ENCODE results near the gene CCNY. TPM values are rescaled to one million over a fixed set of nuclear protein-coding genes. Genes with fewer than 3 reads are reported as not detected.

The CCNY gene
- total RNA-seq, 1 donor from 2014 or later, result 27.2 TPM

DNA sequence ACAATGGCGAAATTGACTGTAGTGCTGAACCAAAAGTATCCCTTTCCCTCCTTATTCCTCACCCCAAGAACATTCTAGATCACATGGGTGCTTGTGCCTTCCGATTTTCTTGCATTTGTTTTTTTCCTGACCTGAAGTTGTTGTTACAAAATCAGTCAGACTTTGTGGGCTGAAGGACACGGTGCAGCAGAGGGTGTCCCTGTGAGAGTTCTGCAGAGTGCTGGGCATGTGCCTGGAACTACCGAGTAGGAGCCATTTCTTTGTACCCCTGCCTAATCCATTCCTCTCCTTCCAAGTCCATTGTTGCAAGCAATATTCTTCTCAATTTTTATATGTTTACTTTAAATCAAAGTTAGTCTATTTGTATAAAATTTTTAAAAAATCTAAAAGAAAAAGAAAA is 233.5 kb downstream of the CCNY start:
- DNase-seq (ENCODE audit: low read depth), result no peak
- no peak for TF ChIP-seq CTCF (conservative IDR thresholded peaks at IDR 0.05; ENCODE audit: low read depth, low read length)
- H3K4me3 ChIP-seq (ENCODE audit: low read depth, low read length), result no peak overlapping the region

DNA sequence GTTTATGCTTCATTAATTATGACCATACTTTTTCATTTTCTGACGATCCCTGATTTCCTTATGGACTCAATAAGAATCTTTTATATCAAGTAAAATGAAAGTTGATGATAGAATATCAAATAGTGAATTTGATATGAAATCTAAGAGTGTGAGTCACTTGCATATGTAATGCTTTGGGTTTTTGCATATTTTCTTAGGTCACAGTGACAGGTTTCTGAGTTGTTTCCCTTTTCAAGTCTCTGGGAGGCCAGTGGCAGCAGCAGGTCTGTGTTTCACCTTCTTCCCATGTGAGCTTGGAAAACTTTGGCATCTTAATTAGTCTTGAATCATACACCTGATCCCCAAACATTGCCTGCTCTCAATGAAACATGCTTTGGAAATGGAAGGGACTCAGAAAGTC is 234.1 kb downstream of the CCNY start:
- no peak for TF ChIP-seq CTCF (conservative IDR thresholded peaks at IDR 0.05; ENCODE audit: low read depth, low read length)
- no peak overlapping the region for H3K4me3 ChIP-seq (ENCODE audit: low read depth, low read length)
- no peak for DNase-seq (ENCODE audit: low read depth)

- H3K4me3 ChIP-seq (ENCODE audit: low read depth, low read length), result no peak overlapping the region
- no peak for TF ChIP-seq CTCF (conservative IDR thresholded peaks at IDR 0.05; ENCODE audit: low read depth, low read length)
- no peak for DNase-seq (ENCODE audit: low read depth)
These were observed 236.3 kb downstream of the CCNY start for GRCh38 chr10:35572583-35572982.

DNA sequence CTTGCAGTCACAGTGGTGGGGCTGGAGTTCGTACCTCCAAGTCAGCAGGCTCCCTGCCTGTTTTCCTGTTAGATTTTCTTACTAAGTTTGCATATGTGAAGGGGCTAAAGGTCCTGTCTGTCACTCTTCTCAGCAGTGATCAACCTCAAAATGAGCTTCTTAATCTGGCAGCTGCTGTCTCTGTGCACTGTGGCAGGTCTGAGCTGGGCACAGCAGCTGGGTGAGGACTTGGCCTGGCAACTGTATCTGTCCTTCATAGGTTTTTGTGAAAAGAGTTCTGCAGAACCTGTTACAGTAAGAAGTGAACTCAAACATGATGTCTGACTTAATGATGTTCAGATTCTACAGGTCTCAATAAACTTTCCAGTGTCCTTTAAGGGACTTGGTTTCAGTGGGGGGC is 237.5 kb downstream of the CCNY start:
- no peak overlapping the region for H3K4me3 ChIP-seq (ENCODE audit: low read depth, low read length)
- no peak for TF ChIP-seq CTCF (conservative IDR thresholded peaks at IDR 0.05; ENCODE audit: low read depth, low read length)
- DNase-seq (ENCODE audit: low read depth), result no peak

- no peak for DNase-seq (ENCODE audit: low read depth)
- H3K4me3 ChIP-seq (ENCODE audit: low read depth, low read length), result no peak overlapping the region
- TF ChIP-seq CTCF (conservative IDR thresholded peaks at IDR 0.05; ENCODE audit: low read depth, low read length), result peak; percentile 38
These were observed 238.6 kb downstream of the CCNY start for GRCh38 chr10:35574924-35575352.

DNA sequence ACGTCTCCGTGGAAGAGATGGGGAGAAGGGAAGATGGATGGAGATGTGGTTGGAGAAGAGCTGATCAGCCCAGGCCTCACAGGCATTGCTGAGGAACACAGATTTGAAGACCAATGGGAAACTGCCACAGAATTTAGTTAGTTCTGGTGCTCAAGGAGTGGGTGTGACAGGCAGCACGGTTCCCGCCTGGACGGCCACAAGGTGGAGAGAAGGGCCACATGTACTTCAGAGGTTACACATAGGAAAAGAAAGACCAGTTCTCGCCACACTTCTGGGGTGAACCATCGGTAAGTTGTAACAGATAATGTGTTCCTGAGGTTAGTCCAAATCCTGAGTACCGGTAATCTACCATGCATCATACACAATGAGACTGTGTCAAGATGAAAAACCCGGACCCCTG is 239.3 kb downstream of the CCNY start:
- no peak for TF ChIP-seq CTCF (conservative IDR thresholded peaks at IDR 0.05; ENCODE audit: low read depth, low read length)
- no peak overlapping the region for H3K4me3 ChIP-seq (ENCODE audit: low read depth, low read length)
- DNase-seq (ENCODE audit: low read depth), result no peak

- H3K4me3 ChIP-seq (ENCODE audit: low read depth, low read length), result no peak overlapping the region
- no peak for TF ChIP-seq CTCF (conservative IDR thresholded peaks at IDR 0.05; ENCODE audit: low read depth, low read length)
- no peak for DNase-seq (ENCODE audit: low read depth)
These were observed 240.4 kb downstream of the CCNY start for GRCh38 chr10:35576730-35577129.

Data from epithelial cell of proximal tubule (primary cell).